T47D (cell line): ENCODE results near the gene KRT80.

Experiments
- DNase-seq, 2 experiments: peaks; one replicate each; pipeline versions ENCODE4 v3.0.0 to v3.0.0-alpha.2; 2011 to 2012; ENCODE audit warnings: low read depth in 1 of 2, low spot score in 1 of 2
- JUND ChIP-seq: IDR thresholded peaks from 2 replicates; pipeline ENCODE4 v1.6.1; 2012; ENCODE audit warnings: low read depth
- in situ Hi-C: cut with HindIII; loops from 2 replicates; pipeline ENCODE4 v1.10.0; 2016; ENCODE audit warnings: low sequenced_read_pairs, low pct_unique_long_range_greater_than_20kb

The KRT80 gene

DNA sequence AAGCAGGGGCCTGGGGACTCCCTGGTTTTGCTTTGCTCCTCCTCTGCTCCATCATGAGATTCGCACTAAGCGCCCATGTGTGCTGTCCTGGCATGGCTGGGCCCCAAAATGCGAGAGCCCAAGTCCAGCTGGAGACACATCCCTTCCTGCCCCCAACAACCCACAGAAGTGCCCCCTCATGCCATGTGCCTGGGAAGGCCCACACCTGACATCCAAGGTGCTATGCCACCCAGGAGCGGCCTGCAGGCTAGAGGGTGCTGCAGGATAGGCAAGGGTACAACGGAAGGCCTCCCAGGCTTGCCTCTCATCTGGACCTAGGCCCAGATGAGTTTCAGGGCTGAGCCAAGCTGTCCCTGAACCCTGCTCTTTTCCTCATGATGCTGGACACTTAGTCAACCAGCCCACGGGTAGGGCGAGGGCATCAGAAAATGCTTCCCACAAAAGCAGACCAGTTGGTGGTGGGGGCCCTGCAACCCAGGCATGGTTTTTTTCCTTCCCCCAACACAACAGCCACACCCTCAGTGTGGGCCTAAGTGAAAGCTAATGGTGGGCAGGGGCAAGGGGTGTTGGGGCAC is 13.2 kb upstream of the KRT80 start:
- TF ChIP-seq JUND, result no peak
- no peak for DNase-seq
- in situ Hi-C loops, result no loop called here

DNA sequence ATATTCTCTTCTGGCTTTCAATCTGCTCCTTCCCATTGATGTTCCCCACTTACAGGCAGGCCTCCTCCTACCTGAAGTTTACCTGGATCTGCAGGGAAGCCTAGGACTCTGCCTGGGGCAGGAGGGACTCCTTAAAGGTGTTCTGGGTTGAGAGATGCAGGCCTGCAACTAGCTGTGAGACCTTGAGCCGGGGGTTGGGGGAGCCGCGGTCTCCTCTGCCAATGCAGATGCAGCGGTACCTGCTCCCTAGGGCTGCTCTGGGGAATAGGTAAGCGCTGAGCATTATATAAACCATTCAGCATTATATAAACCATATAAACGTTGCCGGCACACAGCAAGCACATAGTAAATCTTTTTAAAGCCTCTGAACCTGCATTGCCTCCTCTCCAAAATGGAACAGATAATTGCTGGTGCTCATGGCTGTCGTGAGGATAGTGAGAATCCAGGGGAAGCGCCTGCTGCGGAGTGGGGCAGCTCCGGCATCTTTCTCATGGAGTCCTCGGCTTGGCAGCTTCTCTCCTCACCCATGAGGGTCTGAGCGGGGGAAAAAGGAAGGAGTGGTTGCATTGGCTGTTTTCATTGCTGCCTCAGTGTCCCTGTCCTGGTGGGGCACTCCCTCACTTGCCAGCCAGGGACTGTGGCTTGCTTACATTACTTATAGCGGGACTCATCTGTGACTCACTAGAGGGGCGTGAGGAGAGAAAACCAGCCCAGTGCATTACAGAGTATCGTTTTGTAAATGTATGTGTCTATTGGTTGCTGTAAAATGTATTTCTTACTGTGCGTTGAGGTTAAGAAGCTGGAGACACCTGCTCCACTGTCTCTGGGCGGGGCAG is 12.5 kb upstream of the KRT80 start:
- in situ Hi-C loops, result no loop called here
- DNase-seq, result no peak
- TF ChIP-seq JUND, result no peak

DNA sequence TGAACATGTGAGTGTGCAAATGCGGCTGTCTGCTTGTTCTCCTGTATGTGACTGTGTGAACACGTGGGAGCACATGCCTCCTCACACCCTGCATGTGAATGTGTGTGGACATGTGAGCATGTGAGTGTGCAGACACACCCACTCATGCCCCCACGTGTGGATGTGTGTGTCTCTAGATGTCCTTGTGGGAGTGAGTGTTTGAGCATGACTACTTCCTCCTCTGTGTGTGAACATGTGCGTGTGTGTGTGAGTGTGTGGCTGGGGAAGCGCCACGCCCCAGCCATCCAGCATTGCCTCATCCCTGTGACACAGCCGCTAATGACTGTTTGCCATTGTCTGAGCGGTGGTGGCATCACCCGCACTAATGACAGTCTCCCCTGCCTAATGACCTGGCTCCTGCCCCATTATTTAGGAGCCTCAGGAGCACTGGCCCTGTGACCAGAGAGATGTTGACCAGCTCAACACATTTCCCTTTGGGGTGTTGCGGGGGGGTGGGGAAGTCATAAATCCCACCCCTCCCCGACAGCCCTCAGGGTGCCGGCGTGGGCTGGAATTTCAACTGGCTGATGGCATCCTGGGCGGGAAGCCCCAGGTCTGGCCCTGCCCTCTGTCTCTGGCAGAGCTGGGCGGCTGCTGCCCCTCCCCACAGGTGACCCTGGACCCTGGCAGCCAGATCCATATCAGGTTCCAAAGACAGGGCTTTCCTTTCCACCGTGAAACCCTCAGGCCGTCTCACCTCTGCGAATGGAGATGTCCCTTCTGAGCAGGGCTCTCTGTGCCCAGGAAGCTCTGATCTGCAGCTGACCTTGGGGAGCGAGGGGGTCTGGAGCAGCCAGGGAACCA is 11.5 kb upstream of the KRT80 start:
- TF ChIP-seq JUND, result no peak
- in situ Hi-C loops, result no loop called here
- DNase-seq, result peak in 1 of 2 experiments; percentile 80

DNA sequence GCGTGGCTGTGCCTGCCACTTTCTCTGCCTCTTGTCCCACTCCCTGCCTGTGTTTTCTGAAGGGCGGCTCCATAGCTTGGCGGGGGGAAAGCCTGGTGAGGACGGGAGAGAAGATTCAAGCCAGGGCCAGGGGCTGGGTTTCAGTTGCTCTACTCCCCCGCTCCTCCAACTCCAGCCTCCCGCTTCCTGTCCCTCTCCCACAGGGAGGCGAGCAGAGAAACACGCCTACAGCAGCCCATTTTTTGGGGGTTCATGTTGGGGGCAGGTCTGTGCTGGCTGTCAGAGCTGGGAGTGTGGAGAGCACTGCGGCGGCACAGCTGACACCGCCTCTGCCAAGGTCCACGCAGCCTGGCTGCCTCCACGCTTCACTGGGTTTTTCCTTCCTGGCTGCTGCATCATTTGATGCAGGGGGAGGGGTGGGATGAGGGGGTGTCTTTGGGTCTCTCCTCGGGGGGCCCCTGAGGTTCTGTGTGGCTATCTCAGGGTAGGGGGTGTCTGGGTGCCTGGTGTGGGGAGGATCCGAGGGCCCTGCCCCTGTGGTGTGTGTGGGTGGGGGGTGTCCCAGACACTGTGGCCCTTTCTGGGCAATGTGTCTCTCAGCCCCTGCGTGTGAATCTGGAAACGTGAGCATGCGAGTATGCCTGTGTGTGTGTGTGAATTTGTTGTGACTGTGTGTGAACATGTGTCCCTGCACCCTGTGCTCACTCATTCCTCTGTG is 10.7 kb upstream of the KRT80 start:
- TF ChIP-seq JUND, result no peak
- DNase-seq, result no peak
- in situ Hi-C loops, result no loop called here

DNA sequence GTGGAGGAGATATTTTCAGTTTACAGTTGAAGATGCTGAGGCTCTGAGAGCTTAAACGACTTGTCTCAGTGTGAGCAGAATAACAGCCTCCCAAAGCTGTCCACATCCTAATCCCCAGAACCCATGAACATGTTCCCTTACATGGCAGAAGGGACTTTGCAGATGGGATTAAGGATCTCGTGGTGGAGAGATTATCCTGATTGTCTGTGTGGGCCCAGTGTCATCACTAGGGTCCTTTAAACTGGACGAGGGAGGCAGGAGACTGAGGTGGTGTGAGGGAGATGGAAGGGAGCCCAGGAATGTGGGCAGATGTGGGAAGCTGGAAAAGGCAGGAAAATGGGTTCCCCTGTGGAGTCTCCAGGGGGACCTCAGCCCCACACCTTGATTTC is 9.6 kb upstream of the KRT80 start:
- in situ Hi-C loops, result no loop called here
- no peak for TF ChIP-seq JUND
- DNase-seq, result no peak

DNA sequence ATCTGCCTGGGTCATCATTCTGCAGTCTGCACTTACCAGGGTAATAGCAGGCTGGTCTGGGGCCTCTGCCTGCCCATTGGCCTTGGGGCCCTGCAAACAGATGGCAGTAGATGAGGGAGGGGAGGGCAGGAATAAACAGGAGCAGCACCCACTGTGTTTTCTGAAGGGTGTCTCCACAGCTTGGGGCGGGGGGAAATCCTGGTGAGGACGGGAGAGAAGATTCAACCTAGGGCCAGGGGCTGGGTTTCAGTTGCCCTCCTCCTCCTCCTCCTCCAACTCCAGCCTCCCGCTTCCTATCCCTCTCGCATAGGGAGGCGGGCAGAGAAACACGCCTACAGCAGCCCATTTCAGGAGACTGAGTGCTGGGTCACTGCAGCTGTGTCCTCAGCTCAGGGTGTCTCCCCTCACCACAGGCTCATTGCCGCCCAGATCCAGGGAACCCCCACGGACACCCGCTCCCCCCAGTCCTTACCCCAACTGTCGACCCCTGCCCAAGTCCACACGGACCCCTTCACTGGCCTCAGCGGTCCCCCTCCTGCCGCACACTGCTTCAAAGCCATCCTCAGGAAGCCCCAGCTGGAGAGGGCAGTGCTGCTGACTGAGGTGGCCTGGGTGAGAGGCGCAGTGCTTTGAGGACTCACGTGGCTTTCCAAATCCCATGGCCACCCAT is 9.1 kb upstream of the KRT80 start:
- in situ Hi-C loops, result no loop called here
- TF ChIP-seq JUND, result no peak
- DNase-seq, result no peak

DNA sequence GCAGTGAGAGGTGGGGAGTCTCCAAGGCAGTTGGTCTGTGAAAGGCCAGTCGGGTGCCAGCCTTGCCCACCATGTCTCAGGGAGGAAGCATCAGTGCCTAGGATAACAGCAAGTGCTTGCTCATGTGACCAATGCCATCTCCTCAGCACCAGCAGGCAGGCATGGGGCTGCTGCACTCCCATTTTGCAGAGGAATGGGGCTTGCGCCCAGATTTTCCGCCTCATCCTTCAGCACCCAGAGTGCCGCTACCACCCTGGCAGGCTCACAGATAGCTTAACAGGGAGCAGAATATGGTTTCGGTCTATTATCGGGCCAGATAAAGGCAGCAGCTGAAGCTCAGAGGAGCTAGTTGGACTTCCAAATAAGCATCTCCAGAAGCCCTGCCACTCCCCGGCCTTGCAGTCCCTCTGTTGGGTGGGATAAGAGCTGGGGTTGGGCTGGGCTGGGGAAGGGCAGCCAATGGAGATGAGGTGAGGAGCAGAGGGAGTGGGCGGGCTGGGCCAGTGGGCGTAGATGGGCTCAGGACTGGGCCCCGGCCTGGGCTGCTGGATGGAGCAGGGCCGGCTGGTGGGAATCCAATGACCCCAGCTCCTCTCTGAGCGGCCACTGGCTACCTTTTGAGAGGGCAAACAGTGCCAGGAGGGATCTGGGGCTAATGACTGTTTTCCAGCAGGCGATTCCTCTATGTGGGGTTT is 8.4 kb upstream of the KRT80 start:
- no peak for TF ChIP-seq JUND
- in situ Hi-C loops, result no loop called here

DNA sequence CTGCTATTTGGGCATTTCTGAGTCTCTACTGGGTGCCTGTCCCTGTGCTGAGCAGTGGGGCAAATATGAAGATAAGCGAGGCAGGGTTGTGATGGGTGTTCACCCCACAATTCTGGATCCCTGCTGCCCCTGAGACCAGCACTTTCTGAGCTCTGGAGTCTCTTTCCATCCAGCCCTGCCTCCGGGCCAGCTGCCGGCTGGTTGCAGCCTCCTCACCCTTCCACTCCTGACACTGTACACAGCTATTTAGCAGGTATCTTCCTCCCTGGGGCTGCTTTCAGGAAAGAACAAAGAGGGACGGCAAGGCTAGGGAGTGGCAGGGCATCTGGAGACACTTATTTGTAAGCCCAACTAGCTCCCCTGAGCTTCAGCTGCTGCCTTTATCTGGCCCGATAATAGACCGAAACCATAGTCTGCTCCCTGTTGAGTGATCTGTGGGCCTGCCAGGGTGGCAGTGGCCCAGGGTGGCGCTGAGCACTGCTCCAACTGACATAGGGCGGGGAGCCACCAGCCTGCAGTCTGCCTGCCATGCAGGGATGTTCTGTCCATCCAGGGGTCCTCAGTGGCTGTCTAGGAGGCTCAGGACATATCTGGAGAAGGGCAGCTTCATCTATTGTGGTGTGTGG is 7.6 kb upstream of the KRT80 start:
- in situ Hi-C loops, result no loop called here
- no peak for TF ChIP-seq JUND
- DNase-seq, result no peak

More for the DNA sequence above, 8.4 kb upstream of the KRT80 start:
- DNase-seq, result no peak

DNA sequence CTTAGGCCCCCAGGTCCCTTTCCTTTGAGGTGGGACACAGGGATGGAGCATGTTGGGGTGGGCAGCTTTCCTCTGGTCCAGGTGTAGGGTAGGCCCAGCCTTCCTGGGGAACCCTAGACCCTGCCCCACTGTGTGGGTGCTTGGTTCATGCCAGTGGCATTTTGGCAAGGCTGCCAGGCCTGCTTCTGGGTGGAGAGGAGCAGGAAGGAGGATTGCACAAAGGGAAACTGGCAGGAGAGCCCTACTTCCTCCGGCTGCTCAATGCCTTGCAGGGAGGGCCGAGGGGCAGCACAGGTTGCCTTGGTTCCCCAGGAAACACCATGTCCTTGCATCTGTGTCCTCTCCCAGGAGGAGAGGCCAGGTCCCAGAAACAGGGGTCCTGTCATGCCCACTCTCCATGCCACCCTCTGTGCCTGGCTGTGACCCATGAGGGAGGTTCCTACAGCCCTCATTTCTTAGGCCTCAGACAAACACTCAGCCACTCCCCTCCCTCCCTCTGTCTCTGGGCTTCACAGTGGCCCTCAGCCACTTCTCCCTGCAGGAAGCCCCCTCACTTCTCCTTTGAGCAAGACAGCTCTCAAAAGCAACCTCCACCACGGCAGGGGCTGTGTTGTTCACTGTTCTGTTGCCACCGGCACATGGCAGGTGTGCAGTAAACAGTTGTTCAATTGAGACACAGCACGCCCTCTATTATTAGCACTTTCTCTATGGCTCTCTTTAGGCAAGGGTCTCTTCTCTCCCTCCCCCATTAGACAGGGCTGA is 6.8 kb upstream of the KRT80 start:
- no peak for TF ChIP-seq JUND
- in situ Hi-C loops, result no loop called here
- DNase-seq, result no peak

DNA sequence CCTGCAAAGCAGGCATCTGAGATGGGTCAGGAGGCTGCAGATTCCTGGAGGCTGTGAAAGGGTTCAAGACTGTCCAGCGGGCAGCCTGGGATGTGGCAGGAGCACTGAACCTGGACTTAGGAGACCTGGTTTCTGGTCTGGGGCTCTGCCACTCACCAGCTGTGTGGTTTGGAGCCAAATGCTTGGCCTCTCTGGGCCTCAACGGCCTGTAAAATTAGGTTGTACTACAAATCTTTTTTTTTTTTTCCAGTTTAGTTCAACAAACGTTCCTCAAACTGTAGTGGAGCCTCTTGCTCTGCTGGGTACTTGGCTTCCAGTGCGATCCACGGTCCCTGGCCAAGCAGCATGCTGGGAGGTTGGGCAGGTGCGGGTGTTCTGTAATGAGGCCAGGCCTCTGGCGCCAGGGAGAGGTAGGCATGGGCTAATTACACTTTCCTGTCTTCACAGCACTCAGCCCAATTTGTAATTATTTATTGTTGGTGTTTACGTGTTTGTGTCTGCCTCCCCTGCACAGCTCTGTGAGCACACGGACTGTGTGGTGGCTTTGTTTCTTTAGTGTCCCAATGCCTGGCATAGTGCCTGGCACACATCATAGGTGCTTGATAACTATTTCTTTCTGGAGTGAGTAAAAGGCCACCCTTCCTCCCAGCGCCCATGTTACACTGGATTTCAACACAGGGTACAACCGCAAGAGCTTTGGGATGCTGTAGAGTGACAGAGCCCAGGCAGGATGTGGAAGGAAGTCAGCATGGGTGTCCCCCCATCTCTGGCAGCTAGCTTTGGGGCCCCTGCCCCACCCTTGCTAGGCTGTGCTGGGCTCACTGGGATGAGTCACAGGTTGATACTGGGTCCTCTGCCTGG is 5.8 kb upstream of the KRT80 start:
- TF ChIP-seq JUND, result no peak
- in situ Hi-C loops, result no loop called here
- no peak for DNase-seq
